HG02840 (cell line): Measurements from ENCODE around the gene PGM2L1.

ENCODE experiments used
- ATAC-seq: cut with Tn5 transposase; IDR thresholded peaks from one replicate; pipeline ENCODE4 v1.9.1; 2021; ENCODE audit warnings: mild to moderate bottlenecking, moderate library complexity, moderate number of reproducible peaks; ENCODE audit not compliant: unreplicated experiment, low FRiP score

PGM2L1 gene

GRCh38 chr11:74310857-74311256, 87.4 kb downstream of the PGM2L1 start:
- no peak for ATAC-seq

- ATAC-seq, result no peak
These were observed 90.8 kb downstream of the PGM2L1 start for GRCh38 chr11:74307434-74307833.

GRCh38 chr11:74306435-74307175, 91.6 kb downstream of the PGM2L1 start:
- ATAC-seq, result no peak

- no peak for ATAC-seq
These were observed 99.2 kb downstream of the PGM2L1 start for GRCh38 chr11:74299015-74299414.

DNA sequence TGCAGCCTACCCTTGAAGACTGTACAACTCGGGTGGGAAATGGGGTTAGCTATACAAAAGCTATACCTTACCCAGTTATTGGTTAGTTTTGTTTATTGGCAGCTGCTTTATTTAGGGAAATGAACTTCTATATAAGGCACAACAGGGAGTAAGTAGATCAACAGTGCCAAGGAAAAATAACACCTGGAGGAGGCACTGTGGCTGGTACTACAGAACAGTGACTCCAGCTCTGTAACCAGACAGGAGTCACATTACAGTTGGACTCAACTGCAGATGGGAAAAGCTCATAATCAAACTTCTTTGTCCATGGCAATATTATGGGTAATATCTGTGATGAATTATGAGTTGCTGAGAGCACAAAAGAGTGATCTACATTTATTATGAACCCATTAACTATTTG, 100.7 kb downstream of the PGM2L1 start:
- no peak for ATAC-seq

DNA sequence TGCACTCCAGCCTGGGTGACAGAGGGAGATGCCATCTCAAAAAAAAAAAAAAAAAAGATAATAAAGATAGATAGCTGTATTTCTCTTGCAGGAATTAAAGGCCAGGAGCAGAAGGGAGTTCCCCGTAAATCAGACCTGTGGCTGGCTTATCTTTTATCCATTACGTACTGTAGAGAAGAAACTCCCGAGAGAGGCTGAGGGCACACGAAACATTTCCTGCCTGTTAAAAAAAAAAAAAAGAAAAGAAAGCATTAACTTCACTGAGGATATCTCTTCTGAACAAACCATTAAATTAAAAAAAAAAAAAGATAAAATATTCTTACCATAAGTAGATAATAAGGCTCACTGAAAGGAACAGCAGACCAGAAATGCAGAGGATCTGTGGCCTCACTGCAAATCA, 109.3 kb downstream of the PGM2L1 start:
- ATAC-seq, result no peak

- ATAC-seq, result no peak
These were observed 110.1 kb downstream of the PGM2L1 start for GRCh38 chr11:74288161-74288560.

- ATAC-seq, result no peak
These were observed 113.8 kb downstream of the PGM2L1 start for GRCh38 chr11:74284466-74284865.

GRCh38 chr11:74283580-74284180, 114.6 kb downstream of the PGM2L1 start:
- no peak for ATAC-seq

- ATAC-seq, result no peak
These were observed 115.3 kb downstream of the PGM2L1 start for GRCh38 chr11:74282914-74283371.

GRCh38 chr11:74282421-74282820, 115.8 kb downstream of the PGM2L1 start:
- ATAC-seq, result no peak

GRCh38 chr11:74280494-74280893, 117.7 kb downstream of the PGM2L1 start:
- ATAC-seq, result no peak
